HG02938 (cell line): Measurements from ENCODE around the gene ELMOD1.

Experiments used
- ATAC-seq: cut with Tn5 transposase; IDR thresholded peaks from one replicate; pipeline ENCODE4 v1.9.1; 2021; ENCODE audit warnings: mild to moderate bottlenecking, moderate library complexity; ENCODE audit not compliant: unreplicated experiment

ELMOD1 gene

DNA sequence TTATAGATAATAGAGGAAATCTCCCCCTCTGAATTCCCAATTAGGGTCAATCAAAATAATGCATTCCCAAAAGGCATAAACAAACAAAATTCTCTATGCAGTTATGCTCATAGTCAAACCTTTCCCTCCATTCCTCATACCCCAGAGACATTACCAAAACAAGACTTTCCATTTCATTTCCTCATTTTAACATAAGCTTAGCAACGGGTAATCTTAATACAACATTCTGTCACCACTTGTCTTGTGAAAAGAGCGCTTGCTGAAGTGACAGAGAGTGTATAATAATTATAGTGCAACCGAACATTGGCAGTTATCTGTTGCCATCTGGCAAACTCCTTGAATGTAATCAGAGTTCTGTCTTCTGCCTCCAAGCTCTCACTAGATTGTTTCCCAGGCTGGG is 122.1 kb downstream of the ELMOD1 start:
- no peak for ATAC-seq
